ENCODE data around the gene POMP. TPM values are rescaled to one million over a fixed set of nuclear protein-coding genes. Genes with fewer than 3 reads are reported as not detected.

The POMP gene
- polyA plus RNA-seq, 5 donors: 59.8 to 76.3 (median 65.3) TPM

DNA sequence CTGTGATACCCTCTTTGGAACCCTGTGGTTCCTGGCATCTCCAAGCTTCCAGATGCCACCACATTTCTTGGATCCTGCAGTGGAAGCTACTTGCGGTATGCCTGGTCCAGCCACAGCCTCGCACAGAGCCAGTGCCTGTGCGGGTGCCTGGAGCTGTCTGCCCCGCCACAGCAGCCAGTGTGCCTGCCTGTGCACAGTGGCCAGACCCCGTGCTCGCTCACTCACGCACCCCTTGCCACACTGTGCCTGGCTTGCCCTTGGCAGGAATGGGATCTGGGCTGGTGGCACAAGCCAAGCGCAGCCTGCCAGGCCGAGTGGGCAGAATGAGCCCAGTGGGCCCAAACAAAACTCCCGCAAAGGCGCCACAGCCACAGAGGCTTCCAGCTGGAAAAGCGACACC, 26.2 kb downstream of the POMP start:
- no peak for DNase-seq

DNA sequence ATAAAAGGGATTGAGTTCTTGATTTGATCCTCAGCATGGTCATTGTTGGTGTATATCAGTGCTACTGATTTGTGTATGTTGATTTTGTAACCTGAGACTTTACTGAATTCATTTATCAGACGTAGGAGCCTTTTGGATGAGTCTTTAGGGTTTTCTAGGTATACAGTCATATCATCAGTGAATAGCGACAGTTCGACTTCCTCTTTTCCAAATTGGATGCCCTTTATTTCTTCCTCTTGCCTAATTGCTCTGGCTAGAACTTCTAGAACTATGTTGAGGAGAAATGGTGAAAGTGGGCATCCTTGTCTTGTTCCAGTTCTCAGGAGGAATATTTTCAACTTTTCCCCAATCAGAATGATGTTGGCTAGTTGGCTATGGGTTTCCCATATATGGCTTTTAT, 27.0 kb downstream of the POMP start:
- DNase-seq: no peak

DNA sequence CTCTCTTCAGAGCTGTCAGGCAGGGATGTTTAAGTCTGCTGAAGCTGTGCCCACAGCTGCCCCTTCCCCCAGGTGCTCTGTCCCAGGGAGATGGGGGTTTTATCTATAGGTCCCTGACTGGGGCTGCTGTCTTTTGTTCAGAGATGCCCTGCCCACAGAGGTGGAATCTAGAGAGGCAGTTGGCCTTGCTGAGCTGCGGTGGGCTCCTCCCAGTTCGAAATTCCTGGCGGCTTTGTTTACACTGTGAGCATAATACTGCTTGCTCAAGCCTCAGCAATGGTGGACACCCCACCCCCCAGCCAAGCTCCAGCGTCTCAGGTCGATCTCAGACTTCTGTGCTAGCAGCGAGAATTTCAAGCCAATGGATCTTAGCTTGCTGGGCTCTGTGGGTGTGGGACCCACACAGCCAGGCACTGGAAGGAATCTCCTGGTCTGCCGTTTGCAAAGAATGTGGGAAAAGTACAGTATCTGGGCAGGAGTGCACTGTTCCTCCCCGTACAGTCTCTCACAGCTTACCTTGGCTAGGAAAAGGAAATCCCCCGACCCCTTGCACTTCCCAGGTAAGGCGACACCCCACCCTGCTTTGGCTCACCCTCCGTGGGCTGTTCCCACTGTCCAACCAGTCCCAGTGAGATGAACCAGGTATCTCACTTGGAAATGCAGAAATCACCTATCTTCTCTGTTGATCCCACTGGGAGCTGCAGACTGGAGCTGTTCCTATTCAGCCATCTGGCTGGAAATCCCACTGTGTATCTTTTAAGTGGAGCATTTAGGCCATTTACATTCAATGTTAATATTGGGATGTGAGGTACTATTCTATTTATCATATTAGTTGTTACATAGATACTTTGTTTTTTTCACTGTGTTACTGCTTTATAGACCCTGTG, 34.9 kb downstream of the POMP start:
- DNase-seq: peak in 1 of 2 donors; percentile 17

DNA sequence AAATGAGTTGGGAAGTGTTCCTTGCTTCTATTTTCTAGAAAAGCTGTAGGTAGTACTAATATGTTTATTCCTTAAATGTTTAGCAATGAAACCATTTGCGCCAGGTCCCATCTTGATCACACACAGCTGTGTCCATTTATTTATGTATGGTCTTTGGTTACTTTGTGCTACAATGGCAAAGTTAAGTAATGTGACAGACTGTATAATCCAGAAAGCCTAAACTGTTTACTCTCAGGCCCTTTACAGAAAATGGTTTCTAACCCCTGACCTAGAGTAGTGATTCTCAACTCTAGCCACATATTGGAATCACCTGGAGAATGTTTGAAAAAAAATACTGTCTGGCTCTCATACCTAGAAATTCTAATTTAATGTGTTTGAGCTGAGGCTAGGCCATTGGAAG, 38.5 kb downstream of the POMP start:
- DNase-seq: no peak

DNA sequence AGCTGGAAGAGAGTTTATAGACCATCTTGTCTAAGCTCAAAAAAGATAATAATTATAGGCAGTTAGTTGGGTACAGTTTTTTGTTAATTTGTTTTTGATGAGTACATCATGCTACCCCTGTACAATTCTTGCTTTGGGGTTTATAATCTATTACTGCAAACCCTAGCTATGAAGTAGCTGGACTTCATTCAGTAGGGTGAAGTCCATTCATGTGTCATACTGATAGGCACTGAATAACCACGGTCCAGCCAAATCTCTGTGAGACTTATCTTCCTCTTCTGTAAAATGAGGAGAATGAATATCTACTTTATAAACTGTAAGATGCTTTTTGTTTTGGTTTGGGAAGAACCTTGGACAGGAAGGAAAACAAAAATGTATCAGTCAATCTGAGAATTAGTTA, 40.3 kb downstream of the POMP start:
- no peak for DNase-seq

DNA sequence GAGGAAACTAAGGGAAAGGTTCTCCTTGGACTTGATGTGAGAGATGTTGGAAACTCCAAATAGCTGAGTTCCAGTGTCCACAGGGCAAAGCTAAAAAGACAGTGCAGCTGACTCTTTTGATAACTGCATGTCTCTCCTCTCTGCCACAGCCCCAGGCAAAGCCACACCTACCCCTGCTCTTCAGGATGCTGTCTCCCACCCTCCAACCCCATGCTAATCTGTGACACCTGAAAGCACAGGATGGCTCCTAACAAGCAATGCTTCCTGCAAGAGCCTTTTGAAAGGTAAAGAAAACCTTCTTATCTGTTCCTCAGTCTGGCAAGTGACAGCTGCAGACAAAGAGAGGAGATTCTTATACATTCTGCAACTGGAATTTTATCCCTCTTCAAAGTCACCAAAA, 45.4 kb downstream of the POMP start:
- no peak for DNase-seq

DNA sequence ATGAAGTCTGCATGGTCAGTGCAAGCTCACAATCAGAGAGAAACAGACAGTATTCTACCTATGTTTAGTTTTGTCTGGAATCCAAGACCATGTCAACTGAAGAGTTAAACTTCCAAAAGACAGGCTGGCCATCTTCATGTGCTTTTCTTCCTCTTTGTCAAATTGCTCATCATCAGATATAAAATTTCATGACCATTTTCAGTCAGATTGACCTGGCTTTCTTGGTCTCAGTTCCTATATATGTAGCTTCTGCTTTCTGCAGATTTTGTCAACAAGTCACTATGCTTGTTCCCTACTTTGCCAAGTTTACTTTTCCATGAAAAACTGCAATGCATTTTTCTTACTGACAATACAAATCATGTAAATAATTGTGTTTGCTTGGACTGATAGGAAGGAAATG, 46.0 kb downstream of the POMP start:
- DNase-seq: no peak

DNA sequence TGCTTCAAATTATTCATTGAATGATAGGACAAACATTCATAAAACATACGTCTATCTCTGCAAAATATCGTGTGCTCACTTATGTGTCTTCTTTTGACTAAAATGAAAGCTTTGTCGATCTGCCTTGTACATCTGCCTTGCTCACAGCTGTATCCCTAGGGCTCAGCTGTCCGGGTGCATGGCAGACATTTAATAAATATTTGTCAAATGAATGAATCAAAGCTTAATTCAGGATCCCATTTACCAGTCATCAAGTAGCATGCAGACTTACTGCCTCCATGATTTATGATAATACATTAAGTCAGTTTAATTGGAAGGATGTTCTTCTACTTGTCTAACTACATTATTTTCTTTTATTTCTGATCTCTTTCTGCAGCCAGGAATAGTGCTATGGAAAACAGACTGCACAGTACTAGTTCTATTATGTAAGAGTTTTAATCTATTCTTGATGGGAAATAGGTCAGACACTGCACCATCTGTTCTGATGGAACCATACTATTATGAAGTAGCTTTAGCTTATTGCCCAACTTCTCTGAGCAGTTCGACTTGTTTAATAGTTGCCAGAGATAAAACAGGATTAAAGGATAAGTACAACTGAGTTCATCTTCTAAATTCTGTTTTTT, 46.6 kb downstream of the POMP start:
- peak; percentile 56 to 64 for DNase-seq

DNA sequence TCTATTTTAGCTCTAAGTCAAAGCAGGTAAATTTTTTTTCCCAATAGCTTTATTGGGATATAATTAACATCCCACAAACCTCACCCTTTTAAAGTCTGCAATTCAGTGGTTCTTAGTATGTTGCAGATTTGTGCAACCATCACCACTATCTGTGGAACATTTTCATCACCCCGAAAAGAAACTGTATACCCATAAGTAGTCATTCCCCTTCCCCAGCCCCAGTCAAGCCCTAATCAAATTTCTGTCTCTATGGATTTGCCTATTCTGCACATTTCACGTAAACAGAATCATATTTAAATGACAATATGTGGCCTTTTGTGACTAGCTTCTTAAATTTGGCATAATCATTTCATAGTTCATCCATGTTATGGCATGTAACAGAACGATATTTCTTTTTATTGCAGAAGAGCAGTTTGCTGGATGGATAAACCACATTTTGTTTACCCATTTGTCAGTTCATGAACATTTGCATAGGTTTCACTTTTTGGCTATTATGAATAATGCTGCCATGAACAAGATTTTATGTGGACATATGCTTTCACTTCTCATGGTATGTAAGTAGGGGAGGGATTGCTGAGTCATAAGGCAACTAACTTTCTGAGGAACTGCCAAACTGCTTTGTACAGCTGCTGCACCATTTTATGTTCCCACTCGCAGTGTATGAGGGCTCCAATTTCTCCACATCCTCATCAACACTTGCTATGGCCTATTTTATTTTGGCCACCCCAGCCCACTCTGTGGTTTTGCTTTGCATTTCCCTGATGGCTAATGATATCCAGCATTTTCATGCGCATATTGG, 48.9 kb downstream of the POMP start:
- DNase-seq: no peak

DNA sequence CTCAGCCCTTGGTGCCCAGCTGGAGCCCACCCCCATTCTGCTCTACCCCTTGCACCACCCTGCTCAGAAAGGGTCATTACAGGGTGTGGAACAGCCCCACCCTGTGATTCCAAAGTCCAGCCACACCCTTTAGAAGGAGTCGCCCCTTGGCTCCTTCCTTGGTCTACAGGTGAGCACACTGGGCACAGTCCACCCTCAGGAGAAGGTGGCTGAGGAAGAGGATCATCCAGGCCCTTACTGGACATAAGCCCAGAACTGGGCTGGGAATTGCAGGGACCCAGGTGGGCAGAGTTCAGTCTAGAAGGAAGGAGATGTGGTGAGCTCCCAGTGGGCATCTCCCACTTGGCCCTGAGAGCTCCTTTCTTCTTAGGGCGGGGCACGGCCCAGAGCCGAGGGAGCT, 51.2 kb downstream of the POMP start:
- no peak for DNase-seq

DNA sequence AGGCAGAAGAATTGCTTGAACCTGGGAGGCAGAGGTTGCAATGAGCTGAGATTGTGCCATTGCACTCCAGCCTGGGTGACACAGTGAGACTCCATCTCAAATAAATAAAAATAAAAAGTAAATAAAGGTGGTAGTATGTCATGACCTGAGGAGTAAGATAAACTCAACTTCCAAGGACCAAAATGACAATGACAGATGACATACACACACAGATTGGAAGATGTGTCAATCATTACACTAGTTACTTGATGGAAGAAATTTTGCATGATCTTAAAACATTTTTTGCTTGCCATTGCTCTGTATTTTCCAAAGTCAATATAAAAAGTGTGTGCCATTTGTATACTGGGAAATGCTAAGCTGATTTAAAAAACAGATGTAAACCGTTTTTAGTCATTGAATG, 55.7 kb downstream of the POMP start:
- DNase-seq: no peak

DNA sequence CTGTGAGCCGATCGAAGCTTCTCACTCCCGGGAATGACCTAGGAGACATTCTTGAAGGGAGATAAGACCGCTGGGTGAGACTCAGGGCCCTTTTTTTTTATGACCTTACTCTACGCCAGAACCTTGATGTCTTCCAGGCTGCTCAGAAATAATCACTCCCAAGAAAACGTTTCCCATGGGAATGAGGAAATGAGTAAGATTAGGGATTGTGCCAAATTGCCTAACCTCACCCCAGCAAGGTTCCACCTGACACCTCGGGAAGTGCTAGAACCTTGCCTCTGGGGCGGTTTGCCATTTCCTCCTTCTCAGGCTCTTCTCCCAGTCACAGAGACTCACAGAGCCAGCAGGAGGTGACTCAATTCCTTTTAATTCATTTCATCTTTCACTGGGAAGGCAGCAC, 57.6 kb downstream of the POMP start:
- DNase-seq: no peak

DNA sequence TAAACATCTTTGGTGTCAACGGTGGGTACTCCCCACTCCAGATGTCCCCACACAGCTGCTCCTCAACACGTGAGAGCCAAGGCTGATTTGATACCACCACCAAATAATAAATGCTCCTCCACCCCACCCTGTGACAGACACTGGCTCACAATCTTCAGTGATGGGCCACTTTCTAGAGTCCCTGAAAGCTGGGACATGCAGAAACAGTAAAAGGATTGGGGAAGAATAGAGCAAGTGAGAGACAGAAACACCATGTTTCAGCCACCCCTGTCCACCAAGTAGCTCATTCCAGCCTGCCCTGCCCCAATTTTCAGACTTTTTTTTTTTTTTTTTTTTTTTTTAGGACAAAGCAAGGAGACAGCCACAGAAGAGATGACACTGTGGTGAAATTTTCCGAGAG, 58.2 kb downstream of the POMP start:
- DNase-seq: no peak

DNA sequence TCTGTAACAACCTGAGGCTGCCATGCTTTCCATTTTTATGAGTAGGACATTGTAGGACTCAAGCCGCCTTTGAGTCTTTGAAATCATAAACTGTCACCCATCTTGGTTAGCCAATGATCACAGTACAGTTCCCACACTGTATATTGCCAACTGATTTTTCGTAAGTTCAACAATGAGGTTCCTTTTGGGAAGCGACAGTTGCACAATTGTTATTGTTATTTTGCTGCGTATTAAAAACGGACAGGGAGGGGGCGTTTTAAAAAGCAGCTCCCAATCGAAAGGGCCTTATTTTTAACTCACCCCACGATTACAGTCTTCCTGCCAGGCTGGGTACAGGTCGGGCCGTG, 59.2 kb downstream of the POMP start:
- no peak for DNase-seq

DNA sequence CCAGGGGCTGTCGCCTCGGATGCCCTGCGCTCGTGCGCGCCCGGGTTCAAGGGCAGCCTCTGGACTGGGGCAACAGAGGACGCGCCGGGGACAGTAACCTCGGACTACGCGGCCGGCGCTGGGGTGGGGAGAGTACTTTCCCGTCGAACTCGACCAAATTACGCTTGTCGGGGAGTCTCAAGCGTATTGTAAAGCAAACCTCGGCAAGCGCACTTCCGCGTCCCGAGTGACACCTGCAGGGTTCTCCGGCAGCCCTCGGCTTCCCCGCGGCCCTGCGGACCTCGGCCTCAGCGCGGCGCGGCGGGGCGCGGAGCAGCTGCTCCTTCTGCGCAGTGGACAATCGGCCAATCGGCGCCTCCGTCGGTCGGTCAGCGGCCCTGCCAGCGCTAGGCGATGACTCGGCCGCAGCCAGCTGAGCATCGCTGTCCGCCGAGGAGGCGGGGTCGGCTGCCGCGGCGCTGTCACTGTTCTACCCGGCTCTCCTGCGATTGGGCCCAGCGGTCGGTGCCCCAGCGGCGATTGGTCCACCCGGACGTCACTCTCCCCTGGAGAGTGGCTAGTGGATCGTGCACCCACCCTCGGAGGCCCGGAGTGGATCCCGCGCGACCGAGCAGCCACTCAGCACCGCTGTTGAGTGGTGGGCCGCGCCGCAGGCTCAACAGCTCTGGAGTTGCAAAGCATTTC, 59.8 kb downstream of the POMP start, which contains the start of gene SLC46A3:
Gene SLC46A3 (minus strand): TSS at position 428 of the 684 bp plus-strand sequence. CDS start 972 bp downstream, outside the sequence.
- DNase-seq: peak; percentile 93

DNA sequence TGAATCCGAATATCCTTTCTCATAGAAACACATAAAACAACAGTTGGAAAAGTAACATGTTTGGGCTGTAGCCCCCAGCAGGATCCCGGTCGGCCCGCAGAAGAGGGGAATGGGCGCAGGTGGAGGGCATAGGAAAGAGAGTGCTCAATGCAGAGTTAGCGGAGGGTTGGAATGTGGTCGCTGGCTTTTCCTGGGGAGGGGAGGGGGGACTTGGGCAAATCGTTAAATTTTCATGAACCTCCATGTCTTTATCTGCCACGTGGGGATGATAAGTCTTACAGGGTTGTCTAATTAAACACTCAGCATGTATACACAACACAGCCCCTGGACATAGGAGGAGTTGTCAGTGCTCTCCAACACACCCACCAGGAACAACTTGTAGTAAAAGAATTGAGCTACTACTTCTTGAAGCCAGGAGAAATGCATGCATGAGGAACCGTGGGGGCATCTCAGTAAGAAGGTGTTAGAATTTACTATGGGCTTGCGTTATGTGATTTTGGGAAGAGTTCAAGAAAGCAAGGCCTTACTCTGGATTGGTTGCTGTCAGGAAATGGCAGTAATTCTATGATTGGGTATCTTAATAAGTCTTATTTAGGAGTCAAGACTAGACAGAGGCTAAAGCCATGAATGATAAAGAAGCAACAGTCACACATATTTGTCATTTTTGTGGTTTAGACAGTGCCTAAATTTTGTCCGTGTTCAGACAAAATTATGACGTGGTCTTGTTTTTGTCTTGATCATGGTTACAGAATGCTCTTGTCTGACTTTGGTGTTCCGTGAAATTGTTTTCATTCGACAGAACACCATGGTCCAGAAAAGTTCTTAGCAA, 60.5 kb downstream of the POMP start:
- no peak for DNase-seq

DNA sequence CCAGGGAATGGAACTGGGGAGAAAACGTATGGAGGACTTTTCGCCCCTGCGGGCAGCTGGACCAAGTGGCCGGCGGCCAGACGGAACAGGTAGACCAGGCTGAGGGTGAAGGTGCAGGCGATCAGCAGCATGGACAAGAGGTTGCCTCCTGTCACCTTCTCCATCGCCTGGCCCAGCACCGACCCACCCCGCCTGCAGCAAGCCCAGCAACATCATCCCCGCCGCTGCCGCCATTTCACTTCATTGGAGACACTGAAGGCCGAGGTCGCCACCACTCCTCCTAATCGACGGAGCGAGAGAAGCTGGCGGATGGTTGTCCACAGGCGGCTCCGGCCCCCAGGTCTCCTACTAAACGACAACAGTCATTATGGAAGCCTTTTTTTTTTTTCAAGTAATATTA, 64.9 kb downstream of the POMP start:
- DNase-seq: no peak

DNA sequence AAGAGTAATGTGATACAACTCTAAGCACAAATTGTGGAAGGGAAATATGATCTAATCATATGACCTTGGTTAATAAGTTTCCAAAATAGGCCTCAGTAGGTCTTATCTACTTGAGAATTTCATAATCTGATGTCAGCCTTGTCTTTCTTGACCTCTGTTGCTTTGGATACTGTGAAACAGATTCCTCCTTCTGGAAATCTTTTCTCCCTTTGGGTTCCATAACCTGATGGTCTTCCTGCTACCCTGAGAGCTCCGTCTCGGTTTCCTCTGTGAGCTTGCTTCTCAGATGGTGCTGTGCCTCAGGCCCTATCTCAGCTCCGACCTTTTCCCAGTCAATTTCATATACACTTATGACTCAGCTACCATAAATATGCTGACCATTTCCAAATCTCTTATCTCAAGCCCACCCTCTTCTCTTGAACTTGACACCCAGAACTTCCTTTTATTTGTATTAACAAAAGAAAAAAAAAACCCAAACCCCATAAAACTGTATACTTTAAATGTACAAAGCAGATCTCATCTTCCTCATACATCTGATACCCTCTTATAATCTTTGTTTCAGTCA, 66.2 kb downstream of the POMP start:
- DNase-seq: no peak

All from right lung (tissue), 5 donors.